Pericardium fibroblast (primary cell): ENCODE data around the gene ROBO1. TPM values are rescaled to one million over a fixed set of nuclear protein-coding genes. Genes with fewer than 3 reads are reported as not detected.

Source experiments
- total RNA-seq: library from RNA; depleted of rRNA; stranded (reverse); fragments of >200 nt; gene quantifications from 2 replicates; pipeline ENCODE4 v1.2.3, GENCODE V29; 2015

Gene ROBO1
- total RNA-seq = 20.8 and 25.7 TPM in 2 replicates

GRCh38 chr3:79767905-79768267 lies at the start of gene ROBO1:
Gene ROBO1, minus strand, starts transcription at chr3:79767998.

